ENCODE data around the gene PPT1.

- TF ChIP-seq CTCF (IDR thresholded peaks at IDR 0.05) (no peak), POLR2A (IDR thresholded peaks at IDR 0.05) (no peak)
Measured at GRCh38 chr1:40075266-40075665, 21.8 kb downstream of the PPT1 start.
